Stimulated activated CD4-positive, alpha-beta T cell treated with anti-CD3 and anti-CD28 coated beads, Interleukin-12 subunit alpha, Interleukin-12 subunit beta, amount 100 ng/mL, for 48 hours (primary cell): ENCODE results near the gene HRCT1.
"Not testable (repeated sequence)": the region's sequence is repeated elsewhere in the genome, so short reads cannot be mapped to it uniquely, and the experiment has no call there.

ENCODE experiments used
- DNase-seq, 3 donors: peaks; one replicate each; pipeline ENCODE4 v3.0.0-alpha.2; 2020; ENCODE audit warnings: low read depth in 2 of 3, low spot score in 1 of 3

The HRCT1 gene

DNA sequence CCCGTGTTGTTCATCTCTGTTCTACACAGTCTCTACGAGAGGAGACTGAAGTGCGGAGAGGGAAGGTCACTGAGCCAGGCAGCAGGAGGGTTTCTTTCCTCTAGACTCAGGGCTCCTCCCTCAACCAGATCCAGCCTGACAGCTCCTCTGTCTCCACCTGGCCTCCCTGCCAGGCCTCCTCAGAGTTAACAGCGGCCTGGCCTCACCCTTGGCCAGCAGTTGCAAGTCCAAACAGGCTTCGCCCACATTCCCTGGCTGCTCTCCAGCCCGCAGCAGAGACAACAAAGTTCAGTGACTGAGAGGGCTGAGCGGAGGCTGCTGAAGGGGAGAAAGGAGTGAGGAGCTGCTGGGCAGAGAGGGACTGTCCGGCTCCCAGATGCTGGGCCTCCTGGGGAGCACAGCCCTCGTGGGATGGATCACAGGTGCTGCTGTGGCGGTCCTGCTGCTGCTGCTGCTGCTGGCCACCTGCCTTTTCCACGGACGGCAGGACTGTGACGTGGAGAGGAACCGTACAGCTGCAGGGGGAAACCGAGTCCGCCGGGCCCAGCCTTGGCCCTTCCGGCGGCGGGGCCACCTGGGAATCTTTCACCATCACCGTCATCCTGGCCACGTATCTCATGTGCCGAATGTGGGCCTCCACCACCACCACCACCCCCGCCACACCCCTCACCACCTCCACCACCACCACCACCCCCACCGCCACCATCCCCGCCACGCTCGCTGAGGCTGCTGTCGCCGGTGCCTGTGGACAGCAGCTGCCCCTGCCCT lies at the start of gene HRCT1:
Gene HRCT1, plus strand, starts transcription at position 291 of the 768 bp plus-strand sequence. Its CDS starts 86 bp downstream, at position 377.
- DNase-seq = no peak

DNA sequence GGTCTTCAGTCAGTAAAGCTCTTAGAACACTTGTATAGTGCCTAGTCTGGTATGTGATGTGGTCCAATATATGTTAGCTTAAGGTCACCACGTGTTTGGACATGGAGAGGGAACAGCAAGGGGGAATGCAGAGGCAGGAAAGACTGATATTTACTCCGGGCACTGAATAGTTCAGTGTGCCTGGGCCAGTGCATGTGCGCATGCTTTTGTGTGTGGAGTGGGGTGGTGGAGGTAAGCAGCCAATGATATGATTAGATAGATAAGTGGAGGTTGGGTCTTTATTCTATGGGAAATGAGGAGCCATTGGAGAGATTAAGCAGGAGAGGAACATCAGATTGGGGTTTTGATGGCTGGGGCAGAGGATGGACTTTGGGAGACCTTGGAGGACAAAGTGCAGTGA lies 49.8 kb upstream of the HRCT1 start:
- DNase-seq = no peak

DNA sequence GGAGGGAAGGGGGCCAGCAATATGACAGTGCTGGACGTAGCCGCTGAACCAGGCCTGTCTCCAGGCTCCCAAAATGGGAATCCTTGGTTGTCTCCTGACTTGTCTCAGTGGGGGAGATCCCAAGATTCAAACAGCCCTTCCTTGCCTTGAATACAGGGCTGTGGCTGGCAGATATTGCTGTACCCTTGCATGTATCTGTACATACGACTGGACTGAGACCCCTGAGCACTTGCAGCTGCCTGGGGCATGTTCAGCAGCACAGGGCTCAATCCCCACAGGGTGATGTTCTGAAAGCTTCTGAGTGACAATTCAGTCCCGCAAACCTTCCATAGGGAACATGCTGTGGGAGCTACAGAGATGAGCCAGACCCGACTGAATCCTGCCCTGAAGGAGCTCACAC lies 49.1 kb upstream of the HRCT1 start:
- no peak for DNase-seq

DNA sequence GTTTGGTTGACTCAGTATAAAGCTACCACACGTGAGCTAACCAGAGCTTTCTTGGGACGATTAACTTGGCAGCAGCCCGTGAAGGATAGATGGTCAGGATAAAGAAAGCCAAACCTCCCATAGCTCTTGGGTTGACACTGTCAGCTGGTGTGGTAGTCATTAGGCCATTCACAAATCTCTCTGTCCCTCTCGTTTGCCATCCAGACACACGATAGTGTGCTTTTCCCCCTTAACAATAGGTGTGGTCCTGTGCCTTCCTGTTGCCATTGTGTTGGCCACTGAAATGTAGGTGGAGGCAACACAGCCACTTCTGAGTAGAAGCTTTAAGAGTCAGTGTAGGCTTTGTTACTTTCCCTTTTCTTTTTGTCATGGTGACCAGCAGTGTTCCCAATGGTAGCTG lies 47.5 kb upstream of the HRCT1 start:
- DNase-seq = no peak

DNA sequence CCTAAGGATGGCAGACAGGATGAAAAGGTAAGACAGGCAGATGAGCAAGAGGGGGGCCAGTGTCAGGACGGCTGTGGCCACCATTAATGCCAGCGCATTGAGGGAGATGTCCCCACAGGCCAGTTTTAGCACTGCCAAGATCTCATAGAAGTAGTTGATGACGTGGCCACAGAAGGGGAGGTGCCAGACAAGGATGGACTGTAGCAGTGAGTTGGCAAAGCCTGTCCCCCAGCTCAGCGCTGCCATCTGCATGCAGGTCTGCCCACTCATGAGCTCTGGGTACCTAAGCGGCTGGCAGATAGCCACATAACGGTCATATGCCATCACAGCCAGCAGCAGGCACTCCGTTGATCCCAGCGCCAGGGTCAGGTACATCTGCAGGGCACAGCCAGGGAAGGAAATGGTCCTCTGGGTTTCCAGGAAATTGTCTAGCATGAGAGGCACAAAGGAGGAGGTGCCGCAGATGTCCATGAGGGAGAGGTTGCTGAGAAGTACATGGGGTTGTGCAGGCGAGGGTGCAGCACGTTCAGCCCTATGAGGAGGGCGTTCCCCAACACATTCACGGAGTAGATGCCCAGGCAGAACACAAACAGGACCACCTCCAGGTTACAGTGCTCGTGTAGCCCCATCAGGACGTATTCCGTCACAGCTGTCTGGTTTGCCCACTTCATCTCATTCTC lies 46.6 kb upstream of the HRCT1 start:
- no peak for DNase-seq

DNA sequence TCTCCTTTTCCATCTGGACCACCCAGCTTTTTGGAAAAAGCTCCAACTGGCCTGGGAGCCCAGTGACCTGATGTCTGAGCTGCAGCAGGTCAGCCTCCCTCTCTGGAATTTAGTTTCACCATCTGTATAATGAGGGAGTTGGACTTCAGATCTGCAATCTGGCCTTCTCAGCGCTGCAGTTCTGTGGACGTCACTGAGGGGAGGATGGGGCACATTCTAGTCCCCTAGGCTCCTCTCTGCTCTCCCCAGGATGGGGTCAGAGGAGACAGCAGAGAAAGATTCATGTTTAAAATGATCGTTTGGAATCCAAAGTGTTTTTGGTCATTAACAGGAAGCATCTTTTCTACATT lies 46.0 kb upstream of the HRCT1 start:
- no peak for DNase-seq

DNA sequence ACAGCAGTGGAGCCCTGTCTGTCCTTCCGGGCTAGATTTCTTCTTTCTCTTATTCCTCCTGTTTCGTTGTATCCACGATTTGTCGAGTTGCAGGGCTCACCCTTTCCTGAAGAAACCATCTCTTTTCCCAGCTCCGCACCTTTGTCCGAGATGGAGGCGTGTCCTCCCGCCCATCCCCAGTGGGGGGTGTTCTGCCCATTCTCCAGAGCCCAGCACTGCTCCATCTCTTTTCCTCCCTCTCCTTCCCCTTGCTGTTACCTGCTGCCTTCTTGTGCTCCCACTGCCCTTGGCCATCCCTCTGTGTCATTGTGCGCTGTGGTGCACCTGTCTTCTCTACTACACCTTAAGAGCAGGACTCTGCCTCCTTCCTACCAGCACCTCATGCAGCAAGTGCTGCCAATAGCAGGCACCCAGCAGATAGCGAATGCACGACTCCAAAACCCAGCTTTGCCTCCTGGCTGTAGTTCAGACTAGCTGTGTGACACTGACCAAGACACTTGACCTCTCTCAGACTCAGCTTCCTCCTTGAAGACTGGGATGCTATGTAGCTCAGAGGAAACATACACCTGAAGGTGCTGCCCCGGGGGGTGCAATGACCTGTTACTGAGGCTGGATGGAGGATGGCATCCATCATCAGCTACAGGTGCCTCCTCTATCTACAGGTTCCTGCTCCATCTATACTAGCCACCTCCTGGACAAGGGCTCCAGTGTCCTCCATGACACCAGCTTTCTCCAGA lies 44.7 kb upstream of the HRCT1 start:
- no peak for DNase-seq

DNA sequence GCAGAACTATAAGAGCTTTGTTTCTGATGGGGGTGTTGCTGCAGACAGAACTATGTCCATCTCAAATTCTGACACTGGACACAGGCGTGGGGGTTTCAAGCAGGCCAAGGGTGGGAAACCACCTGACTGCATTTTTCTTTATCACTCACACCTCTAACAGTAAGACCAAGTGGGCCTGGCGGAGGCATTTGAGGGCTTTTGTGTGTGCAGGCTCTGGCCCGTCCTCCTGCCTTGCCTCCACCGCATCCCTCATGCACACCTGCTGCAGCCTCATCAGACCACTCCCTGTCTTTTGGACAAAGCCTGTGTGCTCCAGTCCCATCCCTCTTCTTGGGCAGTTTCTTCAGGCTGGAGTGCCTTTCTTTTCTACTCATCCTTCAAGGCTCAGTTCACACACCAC lies 43.7 kb upstream of the HRCT1 start:
- DNase-seq = no peak

DNA sequence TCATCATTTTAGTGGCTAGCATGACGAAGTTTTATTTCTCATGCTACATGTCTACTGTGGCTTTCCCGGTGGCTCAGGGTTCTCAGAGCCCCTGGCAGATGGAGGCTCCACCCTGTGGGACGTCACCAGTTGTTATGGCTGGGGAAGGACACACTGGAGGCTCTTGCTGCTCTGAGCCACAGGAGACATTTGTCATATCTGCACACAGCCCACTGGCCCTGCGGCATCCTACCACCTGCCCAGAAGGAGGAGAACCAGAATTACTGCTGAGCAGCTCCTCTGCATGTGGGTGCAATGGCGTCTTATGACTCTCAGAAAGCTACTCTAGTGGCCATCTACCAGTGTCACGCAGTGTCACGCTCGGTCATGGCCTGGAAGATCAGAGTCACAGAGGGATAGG lies 42.4 kb upstream of the HRCT1 start:
- DNase-seq = no peak

DNA sequence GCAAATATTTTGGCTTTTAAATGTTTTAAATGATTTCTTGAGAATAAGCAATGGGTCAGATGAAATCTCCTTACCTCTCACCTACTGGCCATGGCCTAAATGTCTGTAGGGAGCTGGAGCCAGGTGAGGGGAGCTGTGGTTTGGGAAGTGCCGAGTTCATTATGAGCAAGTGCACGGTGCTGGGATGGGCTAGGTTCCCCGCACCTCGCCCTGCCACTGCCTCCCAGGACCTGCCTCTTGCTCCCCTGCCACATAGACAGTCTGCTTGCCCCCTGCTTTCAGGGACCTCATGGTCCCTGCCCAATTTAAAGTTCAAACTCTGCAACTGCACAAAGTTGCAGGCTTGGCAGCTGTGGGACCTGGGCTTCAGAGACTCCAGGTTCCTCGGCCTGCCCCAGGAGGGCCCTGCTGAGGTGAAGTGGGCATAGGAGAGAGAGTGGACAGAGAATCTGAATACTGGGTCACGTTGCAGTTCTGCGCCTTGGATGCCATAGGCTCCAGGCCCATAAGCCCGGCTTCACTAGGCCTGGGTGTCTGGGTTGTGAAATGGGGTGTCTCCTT lies 41.2 kb upstream of the HRCT1 start:
- no peak for DNase-seq

DNA sequence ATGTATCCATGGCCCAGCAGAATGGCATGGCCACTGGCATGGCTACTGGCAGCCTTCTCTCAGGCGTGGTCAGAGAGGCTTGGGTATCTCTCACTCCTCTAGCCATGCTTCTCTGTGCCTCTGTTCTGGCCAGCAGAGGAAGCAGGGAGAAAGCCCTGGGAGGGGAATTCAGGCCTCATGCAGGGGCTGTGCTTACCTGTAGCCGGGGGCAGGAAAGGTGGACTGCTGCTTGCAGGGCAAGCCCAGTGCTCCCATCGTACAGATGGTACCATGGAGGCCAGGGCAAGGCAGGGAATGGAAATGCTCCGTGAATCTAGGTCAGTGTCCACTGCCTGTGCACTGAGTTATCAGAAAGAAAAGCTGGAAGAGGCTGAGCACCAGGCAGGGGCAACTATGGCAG lies 38.5 kb upstream of the HRCT1 start:
- DNase-seq = no peak

DNA sequence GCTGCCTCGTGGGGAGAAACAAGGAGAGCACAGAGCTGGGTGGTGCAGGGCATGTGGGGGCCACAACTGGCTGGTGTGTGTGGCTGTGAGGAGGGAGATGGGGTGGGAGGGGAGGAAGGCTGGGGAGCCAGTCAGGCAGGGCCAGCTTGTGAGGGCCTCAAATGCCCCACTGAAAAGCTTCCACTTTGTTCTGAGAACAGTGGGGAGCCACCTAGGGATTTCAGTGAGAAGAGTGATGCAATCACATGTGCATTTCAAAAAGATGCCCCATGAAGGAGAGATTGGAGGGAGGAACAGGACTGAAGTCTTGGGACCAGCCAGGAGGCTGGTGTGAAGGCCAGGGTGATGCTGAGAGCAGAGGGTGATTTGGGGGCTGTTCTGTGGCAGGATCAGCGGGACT lies 37.1 kb upstream of the HRCT1 start:
- DNase-seq = no peak

DNA sequence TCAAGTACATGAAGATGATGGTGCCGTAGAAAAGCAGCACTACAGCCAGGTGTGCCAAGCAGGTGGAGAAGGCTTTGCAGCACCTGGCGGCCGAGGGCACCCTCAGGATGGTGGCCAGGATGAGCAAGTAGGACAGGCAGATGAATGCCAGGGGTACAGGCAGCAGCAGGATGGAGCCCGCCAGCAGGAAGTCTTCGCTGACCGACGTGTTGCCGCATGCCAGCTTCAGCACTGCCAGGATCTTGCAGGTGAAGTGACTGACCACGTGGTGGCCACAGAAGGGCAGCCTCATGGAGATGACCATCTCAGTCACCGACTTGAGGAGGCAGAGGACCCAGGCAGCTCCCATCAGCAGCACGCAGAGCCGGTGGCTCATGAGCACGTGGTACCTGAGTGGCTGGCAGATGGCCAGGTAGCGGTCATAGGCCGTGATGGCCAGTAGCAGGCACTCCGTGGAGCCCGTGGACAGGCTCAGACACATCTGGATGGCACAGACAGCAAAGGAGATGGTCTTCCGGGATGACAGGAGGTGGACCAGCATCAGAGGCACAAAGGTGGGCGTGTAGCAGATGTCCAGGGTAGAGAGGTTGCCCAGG lies 36.3 kb upstream of the HRCT1 start:
- DNase-seq = no peak

DNA sequence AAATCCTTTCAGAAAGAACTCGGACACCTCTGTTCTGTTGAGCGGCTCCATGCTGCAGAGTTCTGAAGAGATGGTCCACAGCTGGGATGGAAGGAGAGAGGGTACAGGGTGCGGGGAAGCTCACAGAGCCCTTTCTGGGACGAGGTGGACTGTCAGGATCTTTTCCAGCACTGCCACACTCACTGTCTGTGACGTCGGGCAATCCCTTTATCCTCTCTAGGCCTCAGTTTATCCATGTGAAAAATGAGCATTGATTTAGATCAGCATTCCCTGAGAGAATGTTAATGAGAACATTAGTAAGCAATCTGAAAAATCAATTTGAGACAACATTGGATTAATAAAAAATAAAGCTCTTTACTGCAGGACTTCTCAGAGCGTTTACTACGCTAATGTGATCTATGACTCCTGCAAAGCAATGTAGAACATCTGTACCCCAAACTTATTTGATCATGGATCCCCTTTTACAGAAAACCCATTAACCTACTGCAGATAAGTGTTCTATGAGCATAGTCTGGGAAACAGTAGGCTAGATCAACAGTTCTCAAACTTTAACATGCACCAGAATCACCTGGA lies 35.6 kb upstream of the HRCT1 start, which contains the start of gene OR13J1:
Gene OR13J1, minus strand, starts transcription at position 51 of the 573 bp plus-strand sequence. Its CDS starts 0 bp downstream, at position 51.
- DNase-seq = no peak

DNA sequence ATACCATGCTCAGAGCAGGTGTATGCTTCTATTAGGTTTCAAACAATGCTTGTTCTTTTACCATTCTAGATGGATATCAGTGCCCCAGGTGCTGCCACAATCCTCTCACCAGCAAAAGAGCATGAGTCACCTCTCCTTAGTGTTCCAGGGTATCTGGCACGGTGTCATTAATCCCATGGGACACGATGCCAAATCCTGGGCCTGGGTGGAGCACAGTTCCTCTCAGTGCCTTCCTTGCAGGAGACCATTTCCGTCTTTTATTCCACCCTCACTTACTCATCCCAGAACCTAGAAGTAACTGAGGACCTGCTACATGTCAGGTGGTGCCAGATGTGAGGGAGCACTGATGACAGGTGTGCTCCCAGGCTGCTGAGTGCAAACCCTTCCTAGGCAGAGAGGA lies 34.5 kb upstream of the HRCT1 start:
- no peak for DNase-seq

DNA sequence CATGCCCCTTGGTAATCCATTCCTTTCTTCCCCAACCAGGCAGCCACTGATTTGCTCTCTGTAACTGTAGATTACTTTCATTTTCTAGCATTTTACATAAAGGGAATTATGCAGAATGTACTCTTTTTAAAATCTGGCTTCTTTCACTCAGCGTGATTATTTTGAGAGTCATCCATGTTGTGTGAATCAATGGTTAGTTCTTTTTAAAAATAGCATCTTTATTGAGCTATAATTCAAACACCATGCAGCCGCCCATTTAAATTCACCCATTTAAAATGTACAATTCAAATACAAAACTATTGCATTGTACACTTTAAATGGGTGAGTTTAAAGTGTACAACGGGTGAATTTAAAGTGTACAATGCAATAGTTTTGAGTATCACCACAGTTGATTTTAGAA lies 33.5 kb upstream of the HRCT1 start:
- DNase-seq = no peak

DNA sequence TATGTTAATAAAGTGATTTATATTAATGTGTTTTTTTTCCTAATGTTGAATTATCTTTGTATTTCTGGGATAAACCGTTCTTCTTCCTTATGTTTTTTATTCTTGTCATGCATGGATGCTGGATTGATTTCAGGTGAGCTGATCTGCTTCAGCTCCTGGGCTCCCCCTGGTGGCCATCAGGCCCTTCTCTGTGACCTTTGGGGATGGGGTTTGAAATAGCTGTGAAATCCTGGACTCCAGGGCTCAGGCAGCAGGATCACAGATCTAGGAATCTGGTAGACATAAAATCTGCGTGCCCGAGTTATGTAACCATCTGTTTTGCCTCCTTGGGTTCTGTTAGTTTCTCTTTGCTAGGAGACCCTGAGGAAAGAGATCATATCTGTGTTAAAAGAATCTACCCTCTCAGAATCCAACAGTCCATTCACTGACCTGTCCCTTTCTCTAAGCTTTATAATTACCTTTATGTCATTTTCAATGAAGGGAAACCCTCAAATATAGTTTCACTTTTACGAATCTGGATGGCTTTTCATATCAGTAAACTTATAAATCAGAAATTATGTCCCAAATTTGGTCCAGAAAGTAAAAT lies 23.6 kb upstream of the HRCT1 start:
- peak; percentile 55 to 78 (median 75) for DNase-seq

DNA sequence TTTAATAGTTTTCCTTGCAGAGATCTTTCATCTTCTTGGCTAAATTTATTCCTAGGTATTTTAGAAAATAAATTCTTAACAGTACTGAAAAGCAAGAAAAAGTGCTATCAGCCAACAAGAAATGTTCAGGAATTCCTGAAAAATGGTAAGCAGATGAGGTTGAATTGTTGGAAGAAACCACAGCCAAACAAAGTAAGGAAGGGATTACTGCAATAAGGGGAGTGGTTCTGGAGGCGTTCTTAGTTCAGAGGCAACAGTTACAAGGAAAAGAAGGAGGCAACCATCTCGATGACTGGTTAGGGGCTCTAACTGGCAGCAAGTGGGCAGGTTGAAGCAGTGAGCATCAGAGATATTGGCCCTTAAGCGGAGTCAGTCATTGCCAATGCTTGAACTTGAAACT lies 23.0 kb upstream of the HRCT1 start:
- no peak for DNase-seq

DNA sequence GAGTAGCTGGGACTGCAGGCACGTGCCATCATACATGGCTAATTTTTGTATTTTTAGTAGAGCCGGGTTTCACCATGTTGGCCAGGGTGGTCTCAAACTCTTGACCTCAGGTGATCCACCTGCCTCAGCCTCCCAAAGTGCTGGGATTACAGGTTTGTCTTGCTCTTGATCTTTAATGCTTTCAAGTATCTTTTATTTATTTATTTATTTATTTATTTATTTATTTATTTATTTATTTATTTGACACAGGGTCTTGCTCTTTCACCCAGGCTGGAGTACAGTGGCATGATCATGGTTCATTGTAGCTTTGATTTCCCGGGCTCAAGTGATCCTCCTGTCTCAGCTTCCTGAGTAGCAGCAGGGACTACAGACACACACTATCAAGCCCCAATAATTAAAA lies 21.1 kb upstream of the HRCT1 start:
- not testable (repeated sequence) for DNase-seq

DNA sequence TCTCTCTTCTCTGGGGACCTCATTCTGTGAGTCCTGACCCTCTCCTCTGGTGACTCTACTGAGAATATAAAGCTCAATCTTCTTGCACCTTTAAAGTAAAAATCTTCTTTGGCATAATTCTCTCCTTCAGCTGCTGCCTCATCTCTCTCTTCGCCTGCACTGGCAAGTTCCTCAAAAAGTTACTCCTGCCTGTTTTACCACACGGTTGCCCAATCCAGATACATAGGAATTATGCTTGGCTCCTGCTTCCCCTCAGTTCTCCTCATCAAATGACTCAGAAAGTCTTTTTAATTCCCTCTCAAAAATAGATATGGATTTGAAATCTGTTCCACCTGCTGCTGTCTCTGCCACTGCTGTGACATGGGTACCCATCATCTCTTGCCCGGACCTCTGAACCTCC lies 14.4 kb upstream of the HRCT1 start:
- DNase-seq = no peak

DNA sequence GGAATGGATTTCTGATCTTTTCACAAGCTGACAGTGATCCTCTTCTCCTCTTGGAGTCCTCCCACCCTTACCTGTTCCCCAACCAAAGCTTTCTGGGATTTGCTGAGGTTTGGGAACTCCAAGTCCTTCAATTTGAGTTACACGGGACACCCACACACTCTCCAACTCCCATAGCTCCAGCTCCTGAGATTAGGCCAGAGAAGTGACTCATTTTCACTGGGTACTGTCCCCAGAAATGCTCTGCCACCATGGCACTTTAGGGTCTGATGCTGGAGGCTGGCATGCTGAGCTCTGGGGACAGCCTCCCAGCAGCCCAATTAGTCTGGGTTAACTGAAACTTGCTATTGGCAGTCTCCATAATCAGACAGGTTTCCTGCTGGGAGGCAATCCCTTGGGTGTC lies 14.0 kb upstream of the HRCT1 start:
- DNase-seq = no peak
